HEK293 (cell line): ENCODE data around the gene ZNF200.

Experiments used
- CTCF ChIA-PET: fragments of 350-600 bp; formaldehyde crosslinking; extraction: SDS; loops from one replicate; lab custom pipeline; 2021; ENCODE audit warnings: antibody characterized with exemption; lab: Yijun Ruan, JAX
- POLR2A ChIA-PET: fragments of 300-600 bp; formaldehyde crosslinking; extraction: SDS; loops from one replicate; lab custom pipeline; 2020; ENCODE audit warnings: antibody characterized with exemption, inconsistent platforms; lab: Yijun Ruan, JAX
- H3K27ac ChIP-seq: fragments of 200-500 bp; sonication (Bioruptor generic); 2 replicates; pipeline ENCODE4 v1.5.1; 2014; ENCODE audit warnings: low read depth, low read length, control low read depth, inconsistent platforms; ENCODE audit errors: extremely low read depth
- H3K36me3 ChIP-seq, 2 experiments: fragments of 200-500 bp in 1 of 2; sonication (Bioruptor generic) in 1 of 2; 1 replicate in 1 of 2; 2 replicates in 1 of 2; pipeline ENCODE4 v1.5.1; 2014 to 2017; ENCODE audit warnings: inconsistent platforms in 2 of 2, low read length in 2 of 2; ENCODE audit not compliant: control insufficient read depth in 2 of 2, insufficient read depth in 1 of 2
- H3K4me1 ChIP-seq: fragments of 200-500 bp; sonication (Bioruptor generic); 2 replicates; pipeline ENCODE4 v1.5.1; 2014; ENCODE audit warnings: mild to moderate bottlenecking, low read length, inconsistent platforms; ENCODE audit not compliant: control insufficient read depth, insufficient read depth
- H3K4me3 ChIP-seq: 2 replicates; pipeline ENCODE4 v1.5.1; 2011; ENCODE audit warnings: low read depth, mild to moderate bottlenecking, control low read depth, low read length, moderate library complexity
- H3K9me3 ChIP-seq: fragments of 200-500 bp; sonication (Bioruptor generic); 2 replicates; pipeline ENCODE4 v1.5.1; 2014; ENCODE audit warnings: low read depth, low read length, inconsistent platforms; ENCODE audit not compliant: control insufficient read depth, insufficient read depth
- GLIS1 ChIP-seq: fragments of 450-650 bp; formaldehyde crosslinking; IDR thresholded peaks from 2 replicates; pipeline ENCODE4 v1.5.1; 2016; ENCODE audit warnings: missing biosample characterization, missing genetic modification characterization
- KLF16 ChIP-seq: fragments of 450-650 bp; formaldehyde crosslinking; IDR thresholded peaks from 2 replicates; pipeline ENCODE4 v1.5.1; 2017; ENCODE audit warnings: missing biosample characterization, missing genetic modification characterization
- KLF8 ChIP-seq: fragments of 450-650 bp; formaldehyde crosslinking; IDR thresholded peaks from 2 replicates; pipeline ENCODE4 v1.5.1; 2016; ENCODE audit warnings: missing biosample characterization, missing genetic modification characterization
- KLF9 ChIP-seq: fragments of 450-650 bp; formaldehyde crosslinking; IDR thresholded peaks from 2 replicates; pipeline ENCODE4 v1.5.1; 2016; ENCODE audit warnings: missing biosample characterization, missing genetic modification characterization, low read depth
- MZF1 ChIP-seq: fragments of 450-650 bp; formaldehyde crosslinking; IDR thresholded peaks from 2 replicates; pipeline ENCODE4 v1.5.1; 2017; ENCODE audit warnings: missing biosample characterization, missing genetic modification characterization, borderline replicate concordance
- PRDM1 ChIP-seq: fragments of 450-650 bp; formaldehyde crosslinking; IDR thresholded peaks from 2 replicates; pipeline ENCODE4; 2016; ENCODE audit warnings: missing biosample characterization, missing genetic modification characterization
- REPIN1 ChIP-seq: fragments of 450-650 bp; formaldehyde crosslinking; IDR thresholded peaks from 2 replicates; pipeline ENCODE4 v1.5.1; 2017; ENCODE audit warnings: missing biosample characterization, missing genetic modification characterization, low read depth
- ZBTB48 ChIP-seq: fragments of 450-650 bp; formaldehyde crosslinking; IDR thresholded peaks from 2 replicates; pipeline ENCODE4 v1.5.1; 2016; ENCODE audit warnings: missing biosample characterization, missing genetic modification characterization
- ZBTB8A ChIP-seq: fragments of 450-650 bp; formaldehyde crosslinking; IDR thresholded peaks from 2 replicates; pipeline ENCODE4 v1.5.1; 2016; ENCODE audit warnings: missing biosample characterization, missing genetic modification characterization
- ZNF24 ChIP-seq: fragments of 450-650 bp; formaldehyde crosslinking; IDR thresholded peaks from 2 replicates; pipeline ENCODE4 v1.5.1; 2016; ENCODE audit warnings: missing biosample characterization, missing genetic modification characterization
- ZNF341 ChIP-seq: fragments of 450-650 bp; formaldehyde crosslinking; IDR thresholded peaks from 2 replicates; pipeline ENCODE4; 2016; ENCODE audit warnings: low read depth, missing biosample characterization, missing genetic modification characterization
- ZNF433 ChIP-seq: fragments of 450-650 bp; formaldehyde crosslinking; IDR thresholded peaks from 2 replicates; pipeline ENCODE4 v1.5.1; 2016; ENCODE audit warnings: missing biosample characterization, missing genetic modification characterization, low read depth
- ZNF530 ChIP-seq: fragments of 450-650 bp; formaldehyde crosslinking; IDR thresholded peaks from 2 replicates; pipeline ENCODE4 v1.5.1; 2016; ENCODE audit warnings: low read depth, missing biosample characterization, missing genetic modification characterization
- ZNF596 ChIP-seq: fragments of 450-650 bp; IDR thresholded peaks from 2 replicates; pipeline ENCODE4 v1.5.0; 2018; ENCODE audit warnings: missing biosample characterization, mild to moderate bottlenecking, missing genetic modification characterization, moderate library complexity
- ZNF768 ChIP-seq: fragments of 450-650 bp; formaldehyde crosslinking; IDR thresholded peaks from 2 replicates; pipeline ENCODE4 v1.5.1; 2018; ENCODE audit warnings: missing biosample characterization, mild to moderate bottlenecking, missing genetic modification characterization
- ZSCAN30 ChIP-seq: fragments of 450-650 bp; IDR thresholded peaks from 2 replicates; pipeline ENCODE4 v1.5.1; 2018; ENCODE audit warnings: missing biosample characterization, mild to moderate bottlenecking, missing genetic modification characterization, moderate library complexity
- TF ChIP-seq, protein P1 (sequence below): fragments of 450-650 bp; formaldehyde crosslinking; IDR thresholded peaks from 2 replicates; pipeline ENCODE4 v1.5.1; 2016; ENCODE audit warnings: missing biosample characterization, missing genetic modification characterization
- TF ChIP-seq, protein P2 (sequence below): fragments of 450-650 bp; formaldehyde crosslinking; IDR thresholded peaks from 2 replicates; pipeline ENCODE4 v1.5.1; 2016; ENCODE audit warnings: missing biosample characterization, missing genetic modification characterization
- TF ChIP-seq, protein P3 (sequence below): fragments of 450-650 bp; formaldehyde crosslinking; IDR thresholded peaks from 2 replicates; pipeline ENCODE4 v1.5.1; 2016; ENCODE audit warnings: missing biosample characterization, missing genetic modification characterization, borderline replicate concordance
- TF ChIP-seq, protein P4 (sequence below): IDR thresholded peaks from 2 replicates; pipeline ENCODE4 v1.6.1; 2011; ENCODE audit warnings: mild to moderate bottlenecking, low read depth, low read length, borderline replicate concordance
- TF ChIP-seq, protein P5 (sequence below): fragments of 450-650 bp; formaldehyde crosslinking; IDR thresholded peaks from 2 replicates; pipeline ENCODE4 v1.5.1; 2017; ENCODE audit warnings: missing biosample characterization, missing genetic modification characterization

Gene ZNF200

DNA sequence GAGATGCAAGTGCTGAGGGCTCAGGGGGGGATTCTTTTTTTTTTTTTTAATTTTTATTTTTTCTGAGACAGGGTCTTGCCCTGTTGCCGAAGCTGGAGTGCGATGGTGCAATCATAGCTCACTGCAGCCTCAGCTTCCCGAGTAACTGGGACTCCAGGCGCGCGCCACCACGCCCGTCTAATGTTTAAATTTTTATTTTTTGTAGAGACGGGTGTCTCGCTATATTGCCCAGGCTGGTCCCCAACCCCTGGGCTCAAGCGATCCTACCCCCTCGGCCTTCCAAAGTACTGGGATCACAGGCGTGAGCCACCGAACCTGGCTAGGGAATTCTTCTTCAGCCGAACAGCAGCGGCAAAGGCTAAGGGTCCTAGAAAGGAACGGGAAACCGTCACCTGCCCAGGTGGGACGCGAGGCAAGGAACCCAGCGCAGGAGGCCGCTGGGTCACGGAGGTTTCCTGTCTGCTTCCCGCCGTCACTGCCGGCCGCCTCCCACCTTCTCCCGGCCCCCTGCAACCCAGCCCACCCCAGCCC is 60.3 kb downstream of the ZNF200 start:
- no peaks in the 10 kb centered on the region for H3K4me1 ChIP-seq
- H3K9me3 ChIP-seq = no peaks in the 10 kb centered on the region
- CTCF ChIA-PET = interaction anchor here (0.6 to 3.8 kb wide), 5 partner anchors 8 to 501 kb away, joined by 3 to 15 read pairs (median 3); no protein-coding TSS in a partner anchor
- TF ChIP-seq KLF8 (no peak), REPIN1 (tag by site-specific recombination) (no peak), ZNF341 (tag by site-specific recombination) (peak; percentile 8; the same call in 1 of the 2 replicates)
- TF ChIP-seq, protein P1, sequence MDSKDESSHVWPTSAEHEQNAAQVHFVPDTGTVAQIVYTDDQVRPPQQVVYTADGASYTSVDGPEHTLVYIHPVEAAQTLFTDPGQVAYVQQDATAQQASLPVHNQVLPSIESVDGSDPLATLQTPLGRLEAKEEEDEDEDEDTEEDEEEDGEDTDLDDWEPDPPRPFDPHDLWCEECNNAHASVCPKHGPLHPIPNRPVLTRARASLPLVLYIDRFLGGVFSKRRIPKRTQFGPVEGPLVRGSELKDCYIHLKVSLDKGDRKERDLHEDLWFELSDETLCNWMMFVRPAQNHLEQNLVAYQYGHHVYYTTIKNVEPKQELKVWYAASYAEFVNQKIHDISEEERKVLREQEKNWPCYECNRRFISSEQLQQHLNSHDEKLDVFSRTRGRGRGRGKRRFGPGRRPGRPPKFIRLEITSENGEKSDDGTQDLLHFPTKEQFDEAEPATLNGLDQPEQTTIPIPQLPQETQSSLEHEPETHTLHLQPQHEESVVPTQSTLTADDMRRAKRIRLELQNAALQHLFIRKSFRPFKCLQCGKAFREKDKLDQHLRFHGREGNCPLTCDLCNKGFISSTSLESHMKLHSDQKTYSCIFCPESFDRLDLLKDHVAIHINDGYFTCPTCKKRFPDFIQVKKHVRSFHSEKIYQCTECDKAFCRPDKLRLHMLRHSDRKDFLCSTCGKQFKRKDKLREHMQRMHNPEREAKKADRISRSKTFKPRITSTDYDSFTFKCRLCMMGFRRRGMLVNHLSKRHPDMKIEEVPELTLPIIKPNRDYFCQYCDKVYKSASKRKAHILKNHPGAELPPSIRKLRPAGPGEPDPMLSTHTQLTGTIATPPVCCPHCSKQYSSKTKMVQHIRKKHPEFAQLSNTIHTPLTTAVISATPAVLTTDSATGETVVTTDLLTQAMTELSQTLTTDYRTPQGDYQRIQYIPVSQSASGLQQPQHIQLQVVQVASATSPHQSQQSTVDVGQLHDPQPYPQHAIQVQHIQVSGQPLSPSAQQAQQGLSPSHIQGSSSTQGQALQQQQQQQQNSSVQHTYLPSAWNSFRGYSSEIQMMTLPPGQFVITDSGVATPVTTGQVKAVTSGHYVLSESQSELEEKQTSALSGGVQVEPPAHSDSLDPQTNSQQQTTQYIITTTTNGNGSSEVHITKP (tag by site-specific recombination) = peak; percentile 39; the same call in 1 of the 2 replicates
- TF ChIP-seq, all 188 proteins: peak for 2
- H3K36me3 ChIP-seq = no peaks in the 10 kb centered on the region
- POLR2A ChIA-PET = interaction anchor here (0.8 to 1.4 kb wide), 2 partner anchors 8 to 24 kb away, joined by 3 to 5 read pairs; no protein-coding TSS in a partner anchor
- H3K27ac ChIP-seq = no peak overlapping the region
- H3K4me3 ChIP-seq = no peak overlapping the region

DNA sequence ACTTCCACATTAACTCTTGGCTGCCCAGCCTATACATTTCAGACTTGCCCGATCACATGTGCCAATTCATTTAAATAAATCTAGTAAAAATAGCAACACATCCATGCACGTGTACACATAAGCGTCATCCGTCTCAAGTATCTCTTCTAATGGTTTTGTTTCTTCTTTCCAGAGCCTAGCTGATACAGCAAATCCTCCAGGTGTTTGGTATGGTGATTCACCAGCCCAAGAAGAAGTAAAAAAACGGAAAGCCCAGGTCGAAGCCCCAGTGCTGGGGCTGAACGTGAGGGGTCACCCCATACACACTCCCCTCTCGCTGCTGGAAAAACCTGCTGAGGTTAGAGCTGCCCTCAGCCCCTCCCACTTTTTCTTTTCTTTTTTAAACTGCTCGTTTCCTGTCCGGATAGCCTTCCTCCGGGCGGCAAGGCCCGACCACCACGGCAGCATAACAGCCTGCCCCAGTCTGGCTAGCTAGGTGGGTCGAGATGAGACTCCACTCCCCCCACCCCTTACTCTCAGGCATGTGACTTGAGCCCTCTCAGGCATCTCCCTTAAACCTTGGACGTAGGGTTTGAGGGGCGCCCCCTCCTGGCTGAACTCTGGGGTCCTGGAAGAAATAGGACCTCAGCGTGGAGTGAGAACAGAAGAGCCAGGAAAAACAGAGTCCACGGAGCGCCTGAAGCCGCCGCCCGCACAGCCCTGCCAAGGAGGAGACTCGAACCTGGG is 60.9 kb downstream of the ZNF200 start:
- Histone ChIP-seq H3K4me1 (no peaks in the 10 kb centered on the region), H3K36me3 (no peaks in the 10 kb centered on the region), H3K27ac (no peak overlapping the region), H3K4me3 (no peak overlapping the region), H3K9me3 (no peaks in the 10 kb centered on the region)
- CTCF ChIA-PET = interaction anchor here (0.6 to 3.8 kb wide), 7 partner anchors 8 to 502 kb away, joined by 3 to 15 read pairs (median 3); partner anchors contain the start of gene ZNF213
- POLR2A ChIA-PET = interaction anchor here (0.8 to 1.1 kb wide), 2 partner anchors 9 to 24 kb away, joined by 3 read pairs; no protein-coding TSS in a partner anchor
- no peak for TF ChIP-seq ZNF596 (tag by site-specific recombination)
- peak; percentile 83 for TF ChIP-seq ZBTB8A (tag by site-specific recombination)
- no peak for TF ChIP-seq MZF1 (tag by site-specific recombination)
- TF ChIP-seq PRDM1 (tag by site-specific recombination) = no peak
- no peak for TF ChIP-seq ZNF433 (tag by site-specific recombination)
- TF ChIP-seq, protein P2, sequence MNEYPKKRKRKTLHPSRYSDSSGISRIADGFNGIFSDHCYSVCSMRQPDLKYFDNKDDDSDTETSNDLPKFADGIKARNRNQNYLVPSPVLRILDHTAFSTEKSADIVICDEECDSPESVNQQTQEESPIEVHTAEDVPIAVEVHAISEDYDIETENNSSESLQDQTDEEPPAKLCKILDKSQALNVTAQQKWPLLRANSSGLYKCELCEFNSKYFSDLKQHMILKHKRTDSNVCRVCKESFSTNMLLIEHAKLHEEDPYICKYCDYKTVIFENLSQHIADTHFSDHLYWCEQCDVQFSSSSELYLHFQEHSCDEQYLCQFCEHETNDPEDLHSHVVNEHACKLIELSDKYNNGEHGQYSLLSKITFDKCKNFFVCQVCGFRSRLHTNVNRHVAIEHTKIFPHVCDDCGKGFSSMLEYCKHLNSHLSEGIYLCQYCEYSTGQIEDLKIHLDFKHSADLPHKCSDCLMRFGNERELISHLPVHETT (tag by site-specific recombination) = no peak
- TF ChIP-seq ZSCAN30 (tag by site-specific recombination) = 0 out of 2 replicates have a peak, but pooled peaks have one; percentile 51
- no peak for TF ChIP-seq GLIS1 (tag by site-specific recombination)
- TF ChIP-seq ZNF768 (tag by site-specific recombination) = peak; percentile 62
- TF ChIP-seq ZNF341 (tag by site-specific recombination) = peak; percentile 77
- TF ChIP-seq, protein P3, sequence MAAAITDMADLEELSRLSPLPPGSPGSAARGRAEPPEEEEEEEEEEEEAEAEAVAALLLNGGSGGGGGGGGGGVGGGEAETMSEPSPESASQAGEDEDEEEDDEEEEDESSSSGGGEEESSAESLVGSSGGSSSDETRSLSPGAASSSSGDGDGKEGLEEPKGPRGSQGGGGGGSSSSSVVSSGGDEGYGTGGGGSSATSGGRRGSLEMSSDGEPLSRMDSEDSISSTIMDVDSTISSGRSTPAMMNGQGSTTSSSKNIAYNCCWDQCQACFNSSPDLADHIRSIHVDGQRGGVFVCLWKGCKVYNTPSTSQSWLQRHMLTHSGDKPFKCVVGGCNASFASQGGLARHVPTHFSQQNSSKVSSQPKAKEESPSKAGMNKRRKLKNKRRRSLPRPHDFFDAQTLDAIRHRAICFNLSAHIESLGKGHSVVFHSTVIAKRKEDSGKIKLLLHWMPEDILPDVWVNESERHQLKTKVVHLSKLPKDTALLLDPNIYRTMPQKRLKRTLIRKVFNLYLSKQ (tag by site-specific recombination) = no peak
- peak; percentile 59; the same call in 1 of the 2 replicates for TF ChIP-seq ZBTB48 (tag by site-specific recombination)
- TF ChIP-seq, protein P4, sequence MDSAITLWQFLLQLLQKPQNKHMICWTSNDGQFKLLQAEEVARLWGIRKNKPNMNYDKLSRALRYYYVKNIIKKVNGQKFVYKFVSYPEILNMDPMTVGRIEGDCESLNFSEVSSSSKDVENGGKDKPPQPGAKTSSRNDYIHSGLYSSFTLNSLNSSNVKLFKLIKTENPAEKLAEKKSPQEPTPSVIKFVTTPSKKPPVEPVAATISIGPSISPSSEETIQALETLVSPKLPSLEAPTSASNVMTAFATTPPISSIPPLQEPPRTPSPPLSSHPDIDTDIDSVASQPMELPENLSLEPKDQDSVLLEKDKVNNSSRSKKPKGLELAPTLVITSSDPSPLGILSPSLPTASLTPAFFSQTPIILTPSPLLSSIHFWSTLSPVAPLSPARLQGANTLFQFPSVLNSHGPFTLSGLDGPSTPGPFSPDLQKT = no peak
- TF ChIP-seq, protein P5, sequence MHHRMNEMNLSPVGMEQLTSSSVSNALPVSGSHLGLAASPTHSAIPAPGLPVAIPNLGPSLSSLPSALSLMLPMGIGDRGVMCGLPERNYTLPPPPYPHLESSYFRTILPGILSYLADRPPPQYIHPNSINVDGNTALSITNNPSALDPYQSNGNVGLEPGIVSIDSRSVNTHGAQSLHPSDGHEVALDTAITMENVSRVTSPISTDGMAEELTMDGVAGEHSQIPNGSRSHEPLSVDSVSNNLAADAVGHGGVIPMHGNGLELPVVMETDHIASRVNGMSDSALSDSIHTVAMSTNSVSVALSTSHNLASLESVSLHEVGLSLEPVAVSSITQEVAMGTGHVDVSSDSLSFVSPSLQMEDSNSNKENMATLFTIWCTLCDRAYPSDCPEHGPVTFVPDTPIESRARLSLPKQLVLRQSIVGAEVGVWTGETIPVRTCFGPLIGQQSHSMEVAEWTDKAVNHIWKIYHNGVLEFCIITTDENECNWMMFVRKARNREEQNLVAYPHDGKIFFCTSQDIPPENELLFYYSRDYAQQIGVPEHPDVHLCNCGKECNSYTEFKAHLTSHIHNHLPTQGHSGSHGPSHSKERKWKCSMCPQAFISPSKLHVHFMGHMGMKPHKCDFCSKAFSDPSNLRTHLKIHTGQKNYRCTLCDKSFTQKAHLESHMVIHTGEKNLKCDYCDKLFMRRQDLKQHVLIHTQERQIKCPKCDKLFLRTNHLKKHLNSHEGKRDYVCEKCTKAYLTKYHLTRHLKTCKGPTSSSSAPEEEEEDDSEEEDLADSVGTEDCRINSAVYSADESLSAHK (tag by site-specific recombination) = no peak
- TF ChIP-seq KLF8 = 0 out of 2 replicates have a peak, but pooled peaks have one; percentile 15
- 0 out of 2 replicates have a peak, but pooled peaks have one; percentile 18 for TF ChIP-seq KLF16
- no peak for TF ChIP-seq ZNF530 (tag by site-specific recombination)
- TF ChIP-seq KLF9 (tag by site-specific recombination) = peak; percentile 33; the same call in 1 of the 2 replicates
- TF ChIP-seq ZNF24 = peak; percentile 34; the same call in 1 of the 2 replicates
